Fibroblast of the aortic adventitia (primary cell): ENCODE data around the gene MYL5. TPM values are rescaled to one million over a fixed set of nuclear protein-coding genes. Genes with fewer than 3 reads are reported as not detected.
"Not testable (repeated sequence)": the region's sequence is repeated elsewhere in the genome, so short reads cannot be mapped to it uniquely, and the experiment has no call there.

Experiments used
- DNase-seq: peaks from one replicate; pipeline ENCODE4 v3.0.0-alpha.2; 2010; ENCODE audit warnings: low read depth
- H3K4me3 ChIP-seq: 2 replicates; pipeline ENCODE4 v1.5.1; 2011; ENCODE audit warnings: low read depth, mild to moderate bottlenecking, control low read depth, low read length, moderate library complexity
- total RNA-seq: library from RNA; depleted of rRNA; stranded (reverse); fragments of >200 nt; gene quantifications from 2 replicates; pipeline ENCODE4 v1.2.3, GENCODE V29; 2012; ENCODE audit warnings: low replicate concordance
- TF ChIP-seq, protein P1 (sequence below): IDR thresholded peaks from 2 replicates; pipeline ENCODE4 v1.5.1; 2011; ENCODE audit warnings: mild to moderate bottlenecking, low read length, control low read depth, inconsistent platforms; ENCODE audit not compliant: insufficient read depth

Gene MYL5
- total RNA-seq, 1 donor, result 20.4 TPM

DNA sequence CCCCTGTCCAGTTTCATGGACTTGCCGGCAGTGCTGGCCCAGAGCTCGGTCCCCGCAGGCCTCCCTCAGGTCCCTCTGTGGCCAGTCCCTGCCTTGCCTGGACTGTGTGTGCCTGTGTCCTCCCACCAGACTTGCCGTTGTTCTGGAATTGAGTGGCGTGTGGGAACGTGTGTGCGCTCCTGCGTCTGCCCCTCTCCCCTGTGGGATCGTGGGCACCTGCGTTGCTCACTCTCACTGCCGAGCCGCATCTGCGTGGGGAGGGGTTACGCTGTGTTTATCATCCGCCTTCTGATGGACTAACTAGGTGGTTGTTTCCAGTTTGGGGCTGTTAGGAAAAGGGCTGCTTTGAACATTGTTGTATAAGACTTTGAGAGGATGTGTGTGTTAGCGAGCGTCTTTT is 52.5 kb downstream of the MYL5 start:
- no peak for DNase-seq
- no peak overlapping the region for H3K4me3 ChIP-seq

DNA sequence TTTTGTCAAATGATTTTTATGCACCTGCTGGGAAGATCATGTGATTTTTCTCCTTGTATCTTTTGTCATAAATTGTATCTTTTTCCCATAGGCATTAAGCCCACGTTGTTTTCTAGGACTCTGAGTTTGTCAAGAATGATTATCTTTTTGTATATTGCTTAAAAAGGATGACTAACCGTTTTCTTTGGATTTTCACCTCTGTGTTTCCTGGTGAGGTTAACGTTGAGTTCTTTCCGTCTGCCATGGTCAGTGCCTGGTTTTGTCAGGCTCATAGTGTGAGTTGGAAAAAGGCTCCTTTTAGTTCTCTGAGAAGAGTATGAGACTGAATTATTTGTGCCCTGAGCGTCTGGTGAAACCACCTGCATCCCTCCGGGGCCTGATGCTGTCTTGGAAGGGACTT is 53.2 kb downstream of the MYL5 start:
- TF ChIP-seq, protein P1, sequence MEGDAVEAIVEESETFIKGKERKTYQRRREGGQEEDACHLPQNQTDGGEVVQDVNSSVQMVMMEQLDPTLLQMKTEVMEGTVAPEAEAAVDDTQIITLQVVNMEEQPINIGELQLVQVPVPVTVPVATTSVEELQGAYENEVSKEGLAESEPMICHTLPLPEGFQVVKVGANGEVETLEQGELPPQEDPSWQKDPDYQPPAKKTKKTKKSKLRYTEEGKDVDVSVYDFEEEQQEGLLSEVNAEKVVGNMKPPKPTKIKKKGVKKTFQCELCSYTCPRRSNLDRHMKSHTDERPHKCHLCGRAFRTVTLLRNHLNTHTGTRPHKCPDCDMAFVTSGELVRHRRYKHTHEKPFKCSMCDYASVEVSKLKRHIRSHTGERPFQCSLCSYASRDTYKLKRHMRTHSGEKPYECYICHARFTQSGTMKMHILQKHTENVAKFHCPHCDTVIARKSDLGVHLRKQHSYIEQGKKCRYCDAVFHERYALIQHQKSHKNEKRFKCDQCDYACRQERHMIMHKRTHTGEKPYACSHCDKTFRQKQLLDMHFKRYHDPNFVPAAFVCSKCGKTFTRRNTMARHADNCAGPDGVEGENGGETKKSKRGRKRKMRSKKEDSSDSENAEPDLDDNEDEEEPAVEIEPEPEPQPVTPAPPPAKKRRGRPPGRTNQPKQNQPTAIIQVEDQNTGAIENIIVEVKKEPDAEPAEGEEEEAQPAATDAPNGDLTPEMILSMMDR, result no peak
- DNase-seq, result peak; percentile 16
- H3K4me3 ChIP-seq, result no peak overlapping the region

More for the DNA sequence above, 52.5 kb downstream of the MYL5 start:
- TF ChIP-seq, protein P1, result no peak

DNA sequence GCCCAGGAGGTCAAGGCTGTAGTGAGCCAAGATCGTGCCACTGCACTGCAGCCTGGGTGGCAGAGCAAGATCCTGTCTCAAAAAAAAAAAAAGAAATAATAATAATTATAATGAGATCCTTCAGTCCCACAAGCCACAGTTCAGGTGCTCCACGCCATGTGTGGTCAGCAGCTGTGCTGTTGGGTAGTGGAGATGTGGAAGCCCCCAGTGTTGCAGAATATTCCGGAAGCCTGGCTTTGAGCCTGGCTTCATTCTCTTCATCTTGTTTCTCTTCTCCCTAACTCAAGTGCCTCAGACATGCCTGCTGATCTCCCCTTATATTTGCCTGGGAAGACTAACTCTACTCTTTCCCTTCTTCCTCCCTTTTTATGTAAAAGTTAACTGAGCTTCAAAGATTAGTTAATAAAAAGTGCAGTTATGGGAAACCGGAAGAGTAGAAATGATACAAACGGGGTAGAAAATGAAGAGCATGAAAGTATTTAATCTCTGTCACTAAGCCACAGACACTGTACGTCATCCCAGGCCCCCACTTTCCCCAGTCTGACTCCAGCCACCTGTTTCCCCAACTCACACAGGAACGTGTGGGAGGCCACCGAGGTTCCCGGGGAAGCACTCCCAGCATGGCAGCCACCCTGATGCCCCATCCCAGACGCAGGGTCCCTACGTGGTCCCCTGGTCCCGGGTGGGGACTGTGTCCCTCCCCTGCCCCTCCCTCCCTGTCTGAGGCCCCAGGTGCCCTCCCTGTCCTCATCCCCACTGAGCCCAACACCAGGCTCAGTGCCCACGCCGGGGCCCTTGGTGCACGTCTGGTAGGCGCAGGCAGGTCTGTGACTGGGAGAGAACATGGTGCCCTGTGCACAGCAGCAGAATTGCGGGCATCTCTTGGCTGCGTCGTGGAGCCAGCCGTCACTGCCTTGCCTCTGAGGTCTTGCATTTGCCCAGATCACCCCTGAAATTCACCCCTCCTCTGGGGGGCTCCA is 55.3 kb downstream of the MYL5 start:
- H3K4me3 ChIP-seq, result no peak overlapping the region
- TF ChIP-seq, protein P1, result no peak
- no peak for DNase-seq

DNA sequence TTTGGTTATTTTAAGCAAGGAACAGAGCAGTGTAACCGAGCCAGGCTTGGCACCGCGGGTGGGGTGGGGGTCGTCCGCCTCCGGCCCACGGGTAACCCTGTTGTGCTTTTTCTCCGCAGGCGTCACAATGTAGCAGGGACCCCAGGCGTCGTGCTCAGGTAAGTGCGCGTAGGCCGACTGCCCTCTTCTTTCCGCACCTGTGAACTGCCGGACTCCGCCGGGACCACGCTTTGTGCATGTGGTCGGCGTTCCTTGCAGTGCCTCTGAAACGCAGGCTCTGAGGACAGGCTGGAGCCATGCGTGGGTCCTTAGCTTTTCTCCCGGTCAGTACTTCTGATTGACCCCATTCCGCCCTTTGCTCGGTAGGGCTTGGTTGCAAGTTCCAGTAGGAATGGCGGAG is 56.2 kb downstream of the MYL5 start:
- H3K4me3 ChIP-seq, result no peak overlapping the region
- DNase-seq, result no peak
- TF ChIP-seq, protein P1, result no peak

DNA sequence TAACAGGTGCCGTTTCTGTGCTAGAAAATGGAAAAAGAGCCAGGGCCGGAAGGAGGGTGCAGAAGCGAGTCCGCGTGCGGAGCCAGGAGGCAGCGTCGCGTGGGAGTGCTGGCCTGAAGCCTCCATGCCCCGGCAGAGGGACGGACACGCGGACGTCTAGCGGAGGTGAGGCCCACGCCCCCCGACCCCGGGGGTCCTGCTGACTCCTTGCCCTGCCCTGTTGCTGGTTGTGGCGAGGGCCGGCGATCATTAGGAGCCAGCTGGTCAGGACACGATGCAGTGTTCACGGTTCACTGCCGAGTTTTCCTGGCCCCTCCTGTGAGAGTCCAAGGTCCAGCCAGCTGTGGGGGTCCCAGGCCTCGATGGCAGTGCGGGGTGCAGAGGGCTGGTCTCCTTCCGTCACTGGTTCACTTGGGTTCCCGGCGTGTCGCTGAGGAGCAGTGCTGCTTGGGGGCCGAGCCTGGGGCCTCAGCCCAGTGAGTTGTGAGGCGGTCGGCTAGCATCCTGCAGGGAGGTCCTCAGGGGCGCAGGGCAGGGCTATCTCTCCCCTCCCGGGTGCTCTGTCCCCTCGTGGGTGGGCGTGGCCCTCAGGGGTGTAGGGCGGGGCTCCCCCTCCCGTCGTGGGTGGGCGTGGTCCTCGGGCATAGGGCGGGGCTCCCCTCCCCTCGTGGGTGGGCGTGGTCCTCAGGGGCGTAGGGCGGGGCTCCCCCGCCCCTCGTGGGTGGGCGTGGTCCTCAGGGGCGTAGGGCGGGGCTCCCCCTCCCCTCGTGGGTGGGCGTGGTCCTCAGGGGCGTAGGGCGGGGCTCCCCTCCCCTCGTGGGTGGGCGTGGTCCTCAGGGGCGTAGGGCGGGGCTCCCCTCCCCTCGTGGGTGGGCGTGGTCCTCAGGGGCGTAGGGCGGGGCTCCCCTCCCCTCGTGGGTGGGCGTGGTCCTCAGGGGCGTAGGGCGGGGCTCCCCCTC is 56.9 kb downstream of the MYL5 start:
- not testable (repeated sequence) for DNase-seq, H3K4me3 ChIP-seq

Other genes with a start within 250 kb of the MYL5 start
- 15.9 and 39.4 TPM in 2 replicates for gene ZNF721, start 175.4 kb upstream of the MYL5 start, total RNA-seq
- gene PIGG, start 175.3 kb upstream of the MYL5 start, total RNA-seq, result 34.1 and 62.7 TPM in 2 replicates
- gene TMEM271, start 98.2 kb upstream of the MYL5 start, total RNA-seq, result not detected in 2 replicates
- gene PDE6B, start 49.0 kb upstream of the MYL5 start, total RNA-seq, result not detected in 2 replicates
- gene ATP5ME, start 266 bp upstream of the MYL5 start, total RNA-seq, result 74.3 and 195 TPM in 2 replicates
- gene SLC49A3, start 14.6 kb downstream of the MYL5 start, total RNA-seq, result 5.6 and 11.6 TPM in 2 replicates
- 15.0 and 24.2 TPM in 2 replicates for gene PCGF3, start 31.3 kb downstream of the MYL5 start, total RNA-seq
- not detected in 2 replicates for gene CPLX1, start 151.6 kb downstream of the MYL5 start, total RNA-seq